Body of pancreas (tissue), 4 donors: ENCODE results near the gene PADI6.

Experiments
- CTCF ChIP-seq, 7 experiments: fragments of 450-650 bp in 4 of 7; fragments of 200-600 bp in 3 of 7; sonication (generic) in 3 of 7; IDR thresholded peaks; one replicate each; pipeline ENCODE4 v1.5.1; 2016 to 2019; ENCODE audit warnings: antibody characterized with exemption in 7 of 7
- POLR2A ChIP-seq, 3 donors: fragments of 450-650 bp; IDR thresholded peaks; one replicate each; pipeline ENCODE4 v1.6.1; 2016; ENCODE audit warnings: antibody characterized with exemption in 3 of 3, mild to moderate bottlenecking in 2 of 3

- no peak for TF ChIP-seq CTCF (IDR thresholded peaks at IDR 0.05)
- no peak for TF ChIP-seq POLR2A (IDR thresholded peaks at IDR 0.05)
Observed at GRCh38 chr1:17350083-17350482, 21.9 kb upstream of the PADI6 start.
